Measurements from ENCODE around the gene RIBC1.

RIBC1 gene

DNA sequence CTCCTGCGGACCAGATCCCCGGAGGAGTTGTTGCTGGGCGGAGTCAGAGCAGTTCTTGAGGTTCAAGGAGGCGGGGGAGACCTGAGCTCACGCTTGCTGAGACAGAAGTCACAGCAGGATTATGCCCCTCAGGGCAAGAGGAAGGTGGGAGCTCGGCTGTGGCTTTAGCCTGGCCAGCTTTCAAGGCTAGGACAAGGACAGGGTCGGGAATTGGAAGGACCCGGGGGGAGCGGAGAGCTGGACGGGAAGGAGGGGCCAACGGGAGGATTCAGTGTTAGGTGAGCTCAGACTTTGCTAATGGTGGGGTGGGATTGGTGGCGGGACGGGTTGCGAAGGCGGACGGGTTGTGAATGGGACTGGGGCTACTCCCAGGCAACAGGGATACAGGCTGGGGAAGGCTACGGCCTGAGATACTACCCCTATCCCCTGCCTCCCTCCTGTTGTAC is at the start of gene RIBC1:
TSS of gene RIBC1 (plus strand) at position 13 of the 446 bp plus-strand sequence. CDS start 3,404 bp downstream, outside the sequence.
- Histone ChIP-seq H3K36me3 (ENCODE audit: control insufficient read depth, insufficient read depth, low read length) (no peaks in the 10 kb centered on the region), H3K4me1 (ENCODE audit: control insufficient read depth, insufficient read depth, low read length) (peaks cover 9% of the 10 kb centered on the region), H3K27me3 (ENCODE audit: control insufficient read depth, insufficient read depth, low read length) (no peaks in the 10 kb centered on the region), H3K9ac (ENCODE audit: low read length) (peak within 1 kb of the TSS; percentile 85), H3K4me3 (ENCODE audit: low read length) (peak within 1 kb of the TSS; percentile 63), H3K9me3 (ENCODE audit: control insufficient read depth, low read length) (no peaks in the 10 kb centered on the region)

GRCh38 chrX:53373307-53373706 is 49.4 kb upstream of the RIBC1 start:
- Histone ChIP-seq H3K36me3 (ENCODE audit: control insufficient read depth, insufficient read depth, low read length) (no peaks in the 10 kb centered on the region), H3K9ac (ENCODE audit: low read length) (no peak overlapping the region), H3K27me3 (ENCODE audit: control insufficient read depth, insufficient read depth, low read length) (no peaks in the 10 kb centered on the region), H3K4me3 (ENCODE audit: low read length) (no peak overlapping the region), H3K9me3 (ENCODE audit: control insufficient read depth, low read length) (no peaks in the 10 kb centered on the region), H3K4me1 (ENCODE audit: control insufficient read depth, insufficient read depth, low read length) (no peaks in the 10 kb centered on the region)

DNA sequence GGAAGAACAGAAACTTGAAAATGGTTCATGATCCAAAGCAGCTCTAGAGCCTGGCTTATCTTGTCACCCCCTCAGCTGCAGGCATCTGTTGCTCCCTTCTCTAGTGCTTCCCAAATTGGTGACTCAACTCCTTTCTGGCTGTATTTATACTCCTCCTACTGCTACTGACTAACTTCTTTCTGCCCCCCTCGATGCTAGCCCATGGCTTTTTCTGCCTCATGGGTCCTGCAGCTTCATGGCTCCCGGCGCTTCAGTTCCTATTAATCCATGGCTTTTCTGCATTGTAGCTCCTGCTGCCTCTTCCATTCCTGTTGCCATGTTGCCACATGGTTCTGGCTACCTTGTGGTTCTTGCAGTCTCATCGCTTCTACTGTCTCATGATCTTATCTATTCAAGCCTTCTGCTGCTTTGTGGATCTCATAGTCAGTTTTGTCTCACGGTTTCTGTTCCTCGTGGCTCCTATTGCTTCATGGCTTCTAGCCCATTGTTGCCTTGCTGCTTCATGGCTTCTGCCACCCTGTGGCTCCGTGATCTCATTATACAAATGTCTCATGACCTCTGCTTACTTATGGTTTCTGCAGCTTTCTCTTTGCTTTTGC is 48.4 kb upstream of the RIBC1 start:
- Histone ChIP-seq H3K9ac (ENCODE audit: low read length) (no peak overlapping the region), H3K36me3 (ENCODE audit: control insufficient read depth, insufficient read depth, low read length) (no peaks in the 10 kb centered on the region), H3K27me3 (ENCODE audit: control insufficient read depth, insufficient read depth, low read length) (no peaks in the 10 kb centered on the region), H3K4me3 (ENCODE audit: low read length) (no peak overlapping the region), H3K9me3 (ENCODE audit: control insufficient read depth, low read length) (no peaks in the 10 kb centered on the region), H3K4me1 (ENCODE audit: control insufficient read depth, insufficient read depth, low read length) (no peaks in the 10 kb centered on the region)

GRCh38 chrX:53374923-53375322 is 47.8 kb upstream of the RIBC1 start:
- H3K4me3 ChIP-seq (ENCODE audit: low read length) = no peak overlapping the region
- no peaks in the 10 kb centered on the region for H3K9me3 ChIP-seq (ENCODE audit: control insufficient read depth, low read length)
- no peaks in the 10 kb centered on the region for H3K27me3 ChIP-seq (ENCODE audit: control insufficient read depth, insufficient read depth, low read length)
- H3K4me1 ChIP-seq (ENCODE audit: control insufficient read depth, insufficient read depth, low read length) = no peaks in the 10 kb centered on the region
- no peaks in the 10 kb centered on the region for H3K36me3 ChIP-seq (ENCODE audit: control insufficient read depth, insufficient read depth, low read length)
- no peak overlapping the region for H3K9ac ChIP-seq (ENCODE audit: low read length)

GRCh38 chrX:53376888-53377287 is 45.8 kb upstream of the RIBC1 start:
- H3K9ac ChIP-seq (ENCODE audit: low read length) = no peak overlapping the region
- H3K4me1 ChIP-seq (ENCODE audit: control insufficient read depth, insufficient read depth, low read length) = no peaks in the 10 kb centered on the region
- H3K9me3 ChIP-seq (ENCODE audit: control insufficient read depth, low read length) = no peaks in the 10 kb centered on the region
- H3K4me3 ChIP-seq (ENCODE audit: low read length) = no peak overlapping the region
- no peaks in the 10 kb centered on the region for H3K27me3 ChIP-seq (ENCODE audit: control insufficient read depth, insufficient read depth, low read length)
- H3K36me3 ChIP-seq (ENCODE audit: control insufficient read depth, insufficient read depth, low read length) = no peaks in the 10 kb centered on the region

- Histone ChIP-seq H3K9me3 (ENCODE audit: control insufficient read depth, low read length) (no peaks in the 10 kb centered on the region), H3K27me3 (ENCODE audit: control insufficient read depth, insufficient read depth, low read length) (no peaks in the 10 kb centered on the region), H3K9ac (ENCODE audit: low read length) (no peak overlapping the region), H3K4me1 (ENCODE audit: control insufficient read depth, insufficient read depth, low read length) (no peaks in the 10 kb centered on the region), H3K36me3 (ENCODE audit: control insufficient read depth, insufficient read depth, low read length) (no peaks in the 10 kb centered on the region), H3K4me3 (ENCODE audit: low read length) (no peak overlapping the region)
Observed at GRCh38 chrX:53377464-53377863, 45.2 kb upstream of the RIBC1 start.

GRCh38 chrX:53379008-53379710 is 43.5 kb upstream of the RIBC1 start:
- Histone ChIP-seq H3K4me3 (ENCODE audit: low read length) (no peak overlapping the region), H3K4me1 (ENCODE audit: control insufficient read depth, insufficient read depth, low read length) (no peaks in the 10 kb centered on the region), H3K9me3 (ENCODE audit: control insufficient read depth, low read length) (no peaks in the 10 kb centered on the region), H3K36me3 (ENCODE audit: control insufficient read depth, insufficient read depth, low read length) (no peaks in the 10 kb centered on the region), H3K9ac (ENCODE audit: low read length) (no peak overlapping the region), H3K27me3 (ENCODE audit: control insufficient read depth, insufficient read depth, low read length) (no peaks in the 10 kb centered on the region)

GRCh38 chrX:53379747-53380146 is 42.9 kb upstream of the RIBC1 start:
- no peaks in the 10 kb centered on the region for H3K27me3 ChIP-seq (ENCODE audit: control insufficient read depth, insufficient read depth, low read length)
- H3K4me1 ChIP-seq (ENCODE audit: control insufficient read depth, insufficient read depth, low read length) = no peaks in the 10 kb centered on the region
- H3K4me3 ChIP-seq (ENCODE audit: low read length) = no peak overlapping the region
- no peaks in the 10 kb centered on the region for H3K9me3 ChIP-seq (ENCODE audit: control insufficient read depth, low read length)
- H3K9ac ChIP-seq (ENCODE audit: low read length) = no peak overlapping the region
- no peaks in the 10 kb centered on the region for H3K36me3 ChIP-seq (ENCODE audit: control insufficient read depth, insufficient read depth, low read length)

GRCh38 chrX:53383376-53384076 is 39.1 kb upstream of the RIBC1 start:
- Histone ChIP-seq H3K36me3 (ENCODE audit: control insufficient read depth, insufficient read depth, low read length) (no peaks in the 10 kb centered on the region), H3K4me1 (ENCODE audit: control insufficient read depth, insufficient read depth, low read length) (no peaks in the 10 kb centered on the region), H3K9ac (ENCODE audit: low read length) (no peak overlapping the region), H3K9me3 (ENCODE audit: control insufficient read depth, low read length) (no peaks in the 10 kb centered on the region), H3K4me3 (ENCODE audit: low read length) (no peak overlapping the region), H3K27me3 (ENCODE audit: control insufficient read depth, insufficient read depth, low read length) (no peaks in the 10 kb centered on the region)

GRCh38 chrX:53395605-53396298 is 26.9 kb upstream of the RIBC1 start:
- Histone ChIP-seq H3K4me3 (ENCODE audit: low read length) (no peak overlapping the region), H3K36me3 (ENCODE audit: control insufficient read depth, insufficient read depth, low read length) (no peaks in the 10 kb centered on the region), H3K4me1 (ENCODE audit: control insufficient read depth, insufficient read depth, low read length) (no peaks in the 10 kb centered on the region), H3K9me3 (ENCODE audit: control insufficient read depth, low read length) (no peaks in the 10 kb centered on the region), H3K27me3 (ENCODE audit: control insufficient read depth, insufficient read depth, low read length) (no peaks in the 10 kb centered on the region), H3K9ac (ENCODE audit: low read length) (no peak overlapping the region)

DNA sequence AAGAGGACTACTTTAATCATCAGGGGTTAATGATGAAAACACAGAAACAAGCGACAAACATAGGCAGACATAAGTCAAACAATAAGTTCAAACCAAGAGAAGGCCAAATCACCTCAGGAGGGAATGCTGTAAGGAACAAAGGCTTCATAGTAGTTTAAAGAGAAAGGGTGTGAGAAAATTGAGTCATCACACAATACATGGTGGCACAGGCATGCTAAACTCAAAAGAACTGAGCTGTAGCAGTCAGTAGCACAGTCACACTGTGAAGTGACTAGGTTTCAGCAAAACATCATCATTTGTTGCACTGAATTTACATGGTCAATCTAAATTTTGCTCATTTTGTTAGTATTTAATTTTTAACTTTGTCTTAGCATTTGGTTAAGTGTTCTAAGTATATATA is 24.5 kb upstream of the RIBC1 start:
- H3K9ac ChIP-seq (ENCODE audit: low read length) = no peak overlapping the region
- no peaks in the 10 kb centered on the region for H3K9me3 ChIP-seq (ENCODE audit: control insufficient read depth, low read length)
- no peaks in the 10 kb centered on the region for H3K36me3 ChIP-seq (ENCODE audit: control insufficient read depth, insufficient read depth, low read length)
- no peaks in the 10 kb centered on the region for H3K27me3 ChIP-seq (ENCODE audit: control insufficient read depth, insufficient read depth, low read length)
- H3K4me1 ChIP-seq (ENCODE audit: control insufficient read depth, insufficient read depth, low read length) = no peaks in the 10 kb centered on the region
- no peak overlapping the region for H3K4me3 ChIP-seq (ENCODE audit: low read length)

DNA sequence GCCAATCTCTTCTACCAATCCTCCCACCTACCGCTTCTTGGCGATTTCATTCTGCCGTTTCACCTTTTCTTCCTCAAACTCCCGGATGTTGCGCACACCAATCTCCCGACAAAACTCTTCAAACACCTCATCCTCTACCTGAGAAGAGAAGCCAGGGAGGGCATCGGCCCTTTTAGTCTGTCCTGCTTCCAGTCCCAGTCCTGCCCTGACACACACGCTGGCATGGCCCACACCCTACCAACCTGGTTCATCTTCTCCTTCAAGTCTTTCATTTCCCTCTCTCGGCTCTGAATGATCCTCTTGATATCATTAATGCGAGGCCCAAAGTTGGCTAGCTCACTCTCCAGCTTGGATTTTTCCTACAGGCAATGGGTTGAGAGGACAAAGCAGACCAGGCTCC is 19.1 kb upstream of the RIBC1 start:
- no peak overlapping the region for H3K9ac ChIP-seq (ENCODE audit: low read length)
- H3K4me3 ChIP-seq (ENCODE audit: low read length) = no peak overlapping the region
- H3K36me3 ChIP-seq (ENCODE audit: control insufficient read depth, insufficient read depth, low read length) = no peaks in the 10 kb centered on the region
- no peaks in the 10 kb centered on the region for H3K27me3 ChIP-seq (ENCODE audit: control insufficient read depth, insufficient read depth, low read length)
- no peaks in the 10 kb centered on the region for H3K4me1 ChIP-seq (ENCODE audit: control insufficient read depth, insufficient read depth, low read length)
- H3K9me3 ChIP-seq (ENCODE audit: control insufficient read depth, low read length) = no peaks in the 10 kb centered on the region
